Neutrophil (primary cell): ENCODE measurements around the gene RNF157.

Experiments used
- H3K27ac ChIP-seq: fragments of 200-600 bp; sonication (generic); 2 replicates; pipeline ENCODE4 v1.5.1; 2016; ENCODE audit warnings: mild to moderate bottlenecking, moderate library complexity
- H3K27me3 ChIP-seq: fragments of 200-600 bp; sonication (generic); 2 replicates; pipeline ENCODE4 v1.6.0; 2016; ENCODE audit warnings: mild to moderate bottlenecking
- H3K36me3 ChIP-seq: fragments of 200-600 bp; sonication (generic); 2 replicates; pipeline ENCODE4 v1.5.1; 2017
- H3K4me1 ChIP-seq, 2 experiments: fragments of 200-600 bp in 1 of 2; sonication (generic) in 1 of 2; 1 replicate in 1 of 2; 2 replicates in 1 of 2; pipeline versions ENCODE4 v1.5.1 to v1.6.1; 2013 to 2016; ENCODE audit warnings: low read depth in 1 of 2, low read length in 1 of 2, mild to moderate bottlenecking in 1 of 2, moderate library complexity in 1 of 2; ENCODE audit not compliant: control insufficient read depth in 1 of 2, insufficient read depth in 1 of 2
- H3K4me3 ChIP-seq, 2 experiments: fragments of 200-600 bp in 1 of 2; sonication (generic) in 1 of 2; 1 replicate in 1 of 2; 2 replicates in 1 of 2; pipeline ENCODE4 v1.5.1; 2013 to 2016; ENCODE audit warnings: low read depth in 1 of 2, low read length in 1 of 2, mild to moderate bottlenecking in 1 of 2, moderate library complexity in 1 of 2
- H3K9me3 ChIP-seq: fragments of 200-600 bp; sonication (generic); 2 replicates; pipeline ENCODE4 v1.5.1; 2016
- CTCF ChIP-seq: fragments of 200-600 bp; sonication (generic); IDR thresholded peaks from 2 replicates; pipeline ENCODE4 v1.5.1; 2016; ENCODE audit warnings: antibody characterized with exemption

Gene RNF157

GRCh38 chr17:76149214-76149613 is 91.1 kb downstream of the RNF157 start:
- Histone ChIP-seq H3K4me1 (peaks cover 15 to 18% of the 10 kb centered on the region in 2 experiments), H3K27me3 (no peaks in the 10 kb centered on the region), H3K9me3 (no peaks in the 10 kb centered on the region), H3K27ac (no peak overlapping the region), H3K4me3 (no peak overlapping the region), H3K36me3 (no peaks in the 10 kb centered on the region)
- no peak for TF ChIP-seq CTCF

GRCh38 chr17:76148015-76148326 is 92.3 kb downstream of the RNF157 start:
- Histone ChIP-seq H3K9me3 (no peaks in the 10 kb centered on the region), H3K27ac (no peak overlapping the region), H3K27me3 (peaks cover 3% of the 10 kb centered on the region), H3K4me3 (no peak overlapping the region), H3K4me1 (peaks cover 22 to 28% of the 10 kb centered on the region in 2 experiments), H3K36me3 (no peaks in the 10 kb centered on the region)
- no peak for TF ChIP-seq CTCF

GRCh38 chr17:76147211-76148014 is 92.9 kb downstream of the RNF157 start:
- H3K27me3 ChIP-seq, result peaks cover 9% of the 10 kb centered on the region
- H3K27ac ChIP-seq, result no peak overlapping the region
- peaks cover 22 to 28% of the 10 kb centered on the region in 2 experiments for H3K4me1 ChIP-seq
- H3K4me3 ChIP-seq, result no peak overlapping the region
- TF ChIP-seq CTCF, result no peak
- H3K36me3 ChIP-seq, result no peaks in the 10 kb centered on the region
- no peaks in the 10 kb centered on the region for H3K9me3 ChIP-seq

GRCh38 chr17:76146053-76146851 is 94.0 kb downstream of the RNF157 start:
- H3K27me3 ChIP-seq, result peaks cover 20% of the 10 kb centered on the region
- H3K27ac ChIP-seq, result no peak overlapping the region
- peaks cover 29 to 33% of the 10 kb centered on the region in 2 experiments for H3K4me1 ChIP-seq
- H3K9me3 ChIP-seq, result no peaks in the 10 kb centered on the region
- no peaks in the 10 kb centered on the region for H3K36me3 ChIP-seq
- H3K4me3 ChIP-seq, result no peak overlapping the region
- no peak for TF ChIP-seq CTCF

- H3K36me3 ChIP-seq, result no peaks in the 10 kb centered on the region
- H3K27ac ChIP-seq, result peak overlapping the region; percentile 2
- H3K4me1 ChIP-seq, result peaks cover 37 to 42% of the 10 kb centered on the region in 2 experiments
- no peak for TF ChIP-seq CTCF
- H3K9me3 ChIP-seq, result no peaks in the 10 kb centered on the region
- H3K27me3 ChIP-seq, result peaks cover 28% of the 10 kb centered on the region
- H3K4me3 ChIP-seq, result peak overlapping the region in 1 of 2 experiments; percentile 4
These were observed 94.9 kb downstream of the RNF157 start for GRCh38 chr17:76145231-76146052.
